ENCODE data around the gene NOL4. TPM values are rescaled to one million over a fixed set of nuclear protein-coding genes. Genes with fewer than 3 reads are reported as not detected.

Gene NOL4
- total and polyA plus RNA-seq, 2 experiments from 2014 or later: not detected

DNA sequence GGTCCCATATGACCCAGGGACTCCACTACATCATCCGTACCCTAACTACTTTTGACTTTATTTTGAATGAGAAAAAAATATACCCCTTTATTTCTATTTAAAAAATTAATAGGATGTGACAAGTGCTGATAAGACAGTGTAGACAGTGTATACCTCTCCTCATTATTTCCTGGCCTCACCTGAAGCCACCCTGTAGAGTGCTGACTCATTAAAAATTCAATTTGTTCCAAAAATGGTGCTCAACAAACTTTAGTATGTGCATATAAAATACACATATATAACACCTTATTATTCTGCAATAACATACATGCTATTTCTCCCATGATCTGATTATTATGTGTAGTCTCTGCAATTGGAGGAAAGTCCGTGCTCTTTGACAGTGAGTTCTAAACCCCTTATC is 20.8 kb downstream of the NOL4 start:
- Histone ChIP-seq H4K20me1 (ENCODE audit: insufficient read depth) (no peaks in the 10 kb centered on the region), H3K4me1 (ENCODE audit: insufficient read depth) (no peaks in the 10 kb centered on the region), H3F3A (ENCODE audit: insufficient read depth) (no peaks in the 10 kb centered on the region), H3K9me3 (ENCODE audit: low read depth) (no peaks in the 10 kb centered on the region), H3K27me3 (replicated peaks; ENCODE audit: insufficient read depth) (no peaks in the 10 kb centered on the region), H3K79me2 (ENCODE audit: insufficient read depth) (no peaks in the 10 kb centered on the region), H2AFZ (no peak overlapping the region), H3K9me2 (ENCODE audit: insufficient read depth) (no peaks in the 10 kb centered on the region), H3K36me3 (ENCODE audit: low read depth) (no peaks in the 10 kb centered on the region), H3K4me3 (no peak overlapping the region), H3K27ac (no peak overlapping the region), H3K9ac (no peak overlapping the region), H3K4me2 (ENCODE audit: unreplicated experiment) (no peak overlapping the region)
- in situ Hi-C loops (cut with MboI): no loop called here
- no peak for DNase-seq
- TF ChIP-seq EZH2phosphoT487 (IDR thresholded peaks at IDR 0.05; ENCODE audit: insufficient read depth, low read depth): no peak
- no peak for TF ChIP-seq EZH2 (IDR thresholded peaks at IDR 0.05; ENCODE audit: insufficient read depth, poor library complexity, severe bottlenecking)
- 23 to 34% methylated on average over 2 of the region's 2 CpGs for whole genome bisulfite sequencing, 2 experiments (ENCODE audit: low coverage in 1 of 2, low lambda C conversion rate in 2 of 2, missing lambda C conversion rate in 2 of 2)

DNA sequence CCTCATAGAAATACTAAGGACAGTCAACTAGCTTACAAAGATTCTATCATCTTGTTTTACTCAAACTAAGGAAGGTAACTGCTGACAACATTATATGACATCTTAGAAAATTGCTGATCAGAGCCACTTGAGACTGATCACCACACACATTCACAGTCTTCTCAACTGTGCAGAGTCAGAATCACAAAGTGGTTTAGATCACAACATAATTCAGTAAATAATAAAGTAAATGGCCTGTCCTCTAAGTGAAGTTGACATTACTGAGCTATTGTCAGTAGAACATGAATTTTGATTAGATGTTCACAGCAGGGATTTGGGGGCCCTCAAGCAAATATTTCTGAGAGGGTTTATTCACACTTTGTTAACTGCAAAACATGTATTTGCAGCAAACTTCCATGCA is 28.5 kb downstream of the NOL4 start:
- no peaks in the 10 kb centered on the region for H3K27me3 ChIP-seq (replicated peaks; ENCODE audit: insufficient read depth)
- TF ChIP-seq EZH2phosphoT487 (IDR thresholded peaks at IDR 0.05; ENCODE audit: insufficient read depth, low read depth) (no peak), EZH2 (IDR thresholded peaks at IDR 0.05; ENCODE audit: insufficient read depth, poor library complexity, severe bottlenecking) (no peak)

DNA sequence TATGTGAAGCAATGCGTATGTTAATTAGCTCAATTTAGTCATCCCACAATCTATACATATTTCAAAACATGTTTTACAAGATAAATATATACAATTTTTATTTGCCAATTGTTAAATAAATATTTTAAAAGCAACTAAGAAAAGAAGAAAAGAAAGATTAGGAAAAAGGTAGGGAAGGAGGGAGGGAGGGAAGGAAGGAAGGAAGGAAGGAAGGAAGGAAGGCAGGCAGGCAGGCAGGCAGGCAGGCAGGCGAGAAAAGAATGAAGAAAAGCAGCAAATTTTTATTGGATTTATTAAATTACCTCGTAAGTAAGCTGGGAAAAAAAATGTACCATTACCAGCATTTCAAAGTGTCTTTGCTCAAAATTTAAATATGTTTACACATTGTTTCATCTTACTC is 30.5 kb downstream of the NOL4 start:
- no peaks in the 10 kb centered on the region for H4K20me1 ChIP-seq (ENCODE audit: insufficient read depth)
- H3K9me2 ChIP-seq (ENCODE audit: insufficient read depth): no peaks in the 10 kb centered on the region
- H3K27ac ChIP-seq: no peak overlapping the region
- H3K4me3 ChIP-seq: no peak overlapping the region
- H3K4me2 ChIP-seq (ENCODE audit: unreplicated experiment): no peak overlapping the region
- H3K36me3 ChIP-seq (ENCODE audit: low read depth): no peaks in the 10 kb centered on the region
- no peaks in the 10 kb centered on the region for H3K4me1 ChIP-seq (ENCODE audit: insufficient read depth)
- no peaks in the 10 kb centered on the region for H3K9me3 ChIP-seq (ENCODE audit: low read depth)
- 22 to 24% methylated on average over 3 of the region's 3 CpGs for WGBS, 2 experiments (ENCODE audit: low coverage in 1 of 2, low lambda C conversion rate in 2 of 2, missing lambda C conversion rate in 2 of 2)
- H3K9ac ChIP-seq: no peak overlapping the region
- no peaks in the 10 kb centered on the region for H3K27me3 ChIP-seq (replicated peaks; ENCODE audit: insufficient read depth)
- no peak for DNase-seq
- no peak overlapping the region for H2AFZ ChIP-seq
- TF ChIP-seq EZH2 (IDR thresholded peaks at IDR 0.05; ENCODE audit: insufficient read depth, poor library complexity, severe bottlenecking): no peak
- no peak for TF ChIP-seq EZH2phosphoT487 (IDR thresholded peaks at IDR 0.05; ENCODE audit: insufficient read depth, low read depth)
- no peaks in the 10 kb centered on the region for H3F3A ChIP-seq (ENCODE audit: insufficient read depth)
- in situ Hi-C loops (cut with MboI): no loop called here
- no peaks in the 10 kb centered on the region for H3K79me2 ChIP-seq (ENCODE audit: insufficient read depth)

More for the DNA sequence above, 28.5 kb downstream of the NOL4 start:
- H3K9me3 ChIP-seq (ENCODE audit: low read depth): no peaks in the 10 kb centered on the region
- H3F3A ChIP-seq (ENCODE audit: insufficient read depth): no peaks in the 10 kb centered on the region
- in situ Hi-C loops (cut with MboI): no loop called here
- no peaks in the 10 kb centered on the region for H3K9me2 ChIP-seq (ENCODE audit: insufficient read depth)
- H3K4me2 ChIP-seq (ENCODE audit: unreplicated experiment): no peak overlapping the region
- H3K36me3 ChIP-seq (ENCODE audit: low read depth): no peaks in the 10 kb centered on the region
- no peak overlapping the region for H3K9ac ChIP-seq
- H3K4me3 ChIP-seq: no peak overlapping the region
- no peaks in the 10 kb centered on the region for H3K79me2 ChIP-seq (ENCODE audit: insufficient read depth)
- no peak overlapping the region for H3K27ac ChIP-seq
- H3K4me1 ChIP-seq (ENCODE audit: insufficient read depth): no peaks in the 10 kb centered on the region
- H2AFZ ChIP-seq: no peak overlapping the region
- H4K20me1 ChIP-seq (ENCODE audit: insufficient read depth): no peaks in the 10 kb centered on the region
- no peak for DNase-seq

DNA sequence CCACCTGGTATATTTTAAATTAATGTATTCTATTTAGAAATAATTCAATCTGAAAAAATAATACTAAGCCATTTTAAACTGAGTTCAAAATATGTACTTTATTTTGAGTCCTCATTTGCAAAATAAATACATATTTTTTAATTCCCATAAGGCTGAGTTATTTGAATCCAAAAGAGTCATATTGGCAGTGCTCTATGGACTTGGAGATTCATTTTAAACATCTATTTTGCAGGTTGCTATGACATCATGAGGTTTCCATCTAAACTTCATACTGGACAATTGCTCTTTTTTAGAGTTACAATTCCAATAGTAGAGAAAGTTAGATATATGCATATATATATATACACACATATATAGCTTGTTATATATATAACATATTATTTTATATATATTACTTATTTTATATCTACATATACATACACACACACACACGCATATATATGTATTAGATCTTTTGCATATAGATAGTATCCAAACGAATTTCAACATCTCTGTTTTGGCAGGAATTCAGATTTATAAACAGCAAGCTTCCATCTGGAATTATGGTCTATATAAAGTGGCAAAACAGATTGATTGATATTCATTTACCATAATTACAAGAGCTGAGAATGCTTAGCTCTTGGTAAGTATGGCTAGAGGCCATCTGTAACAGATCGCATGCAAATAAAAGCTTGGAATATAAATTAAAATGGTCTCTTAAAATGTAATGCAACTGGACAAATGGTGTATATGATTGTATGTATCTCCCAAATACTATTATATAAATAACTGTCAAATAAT is 34.9 kb downstream of the NOL4 start:
- in situ Hi-C loops (cut with MboI): no loop called here
- H2AFZ ChIP-seq: no peak overlapping the region
- H3F3A ChIP-seq (ENCODE audit: insufficient read depth): no peaks in the 10 kb centered on the region
- no peak overlapping the region for H3K27ac ChIP-seq
- no peak for DNase-seq
- no peaks in the 10 kb centered on the region for H4K20me1 ChIP-seq (ENCODE audit: insufficient read depth)
- H3K4me1 ChIP-seq (ENCODE audit: insufficient read depth): no peaks in the 10 kb centered on the region
- no peak overlapping the region for H3K4me2 ChIP-seq (ENCODE audit: unreplicated experiment)
- no peaks in the 10 kb centered on the region; the same call in 1 of the 2 replicates for H3K9me2 ChIP-seq (ENCODE audit: insufficient read depth)
- 18 to 24% methylated on average over 3 of the region's 3 CpGs for WGBS, 2 experiments (ENCODE audit: low coverage in 1 of 2, low lambda C conversion rate in 2 of 2, missing lambda C conversion rate in 2 of 2)
- no peak overlapping the region for H3K4me3 ChIP-seq
- H3K9ac ChIP-seq: no peak overlapping the region
- H3K27me3 ChIP-seq (replicated peaks; ENCODE audit: insufficient read depth): no peaks in the 10 kb centered on the region
- H3K36me3 ChIP-seq (ENCODE audit: low read depth): no peaks in the 10 kb centered on the region
- no peak for TF ChIP-seq EZH2phosphoT487 (IDR thresholded peaks at IDR 0.05; ENCODE audit: insufficient read depth, low read depth)
- no peak for TF ChIP-seq EZH2 (IDR thresholded peaks at IDR 0.05; ENCODE audit: insufficient read depth, poor library complexity, severe bottlenecking)
- H3K79me2 ChIP-seq (ENCODE audit: insufficient read depth): no peaks in the 10 kb centered on the region
- H3K9me3 ChIP-seq (ENCODE audit: low read depth): no peaks in the 10 kb centered on the region
